ENCODE data around the gene CASP4.

DNA sequence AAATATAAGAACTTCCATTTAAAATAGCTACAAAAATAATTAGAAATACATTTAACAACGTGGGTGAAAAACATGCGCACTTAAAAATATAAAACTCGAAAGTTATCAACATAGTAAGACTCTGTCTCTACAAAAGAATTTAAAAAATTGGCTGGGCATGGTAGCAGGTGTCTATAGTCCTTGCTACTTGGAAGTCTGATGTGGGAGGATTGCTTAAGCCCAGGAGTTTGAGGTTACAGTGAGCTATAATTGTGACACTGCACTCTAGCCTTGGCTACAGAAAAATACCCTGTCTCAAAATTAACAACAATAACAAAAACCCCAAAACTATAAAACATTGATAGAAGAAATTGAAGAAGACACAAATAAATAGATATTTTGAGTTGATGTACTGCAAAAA is 56.3 kb downstream of the CASP4 start:
- TF ChIP-seq, protein P1, sequence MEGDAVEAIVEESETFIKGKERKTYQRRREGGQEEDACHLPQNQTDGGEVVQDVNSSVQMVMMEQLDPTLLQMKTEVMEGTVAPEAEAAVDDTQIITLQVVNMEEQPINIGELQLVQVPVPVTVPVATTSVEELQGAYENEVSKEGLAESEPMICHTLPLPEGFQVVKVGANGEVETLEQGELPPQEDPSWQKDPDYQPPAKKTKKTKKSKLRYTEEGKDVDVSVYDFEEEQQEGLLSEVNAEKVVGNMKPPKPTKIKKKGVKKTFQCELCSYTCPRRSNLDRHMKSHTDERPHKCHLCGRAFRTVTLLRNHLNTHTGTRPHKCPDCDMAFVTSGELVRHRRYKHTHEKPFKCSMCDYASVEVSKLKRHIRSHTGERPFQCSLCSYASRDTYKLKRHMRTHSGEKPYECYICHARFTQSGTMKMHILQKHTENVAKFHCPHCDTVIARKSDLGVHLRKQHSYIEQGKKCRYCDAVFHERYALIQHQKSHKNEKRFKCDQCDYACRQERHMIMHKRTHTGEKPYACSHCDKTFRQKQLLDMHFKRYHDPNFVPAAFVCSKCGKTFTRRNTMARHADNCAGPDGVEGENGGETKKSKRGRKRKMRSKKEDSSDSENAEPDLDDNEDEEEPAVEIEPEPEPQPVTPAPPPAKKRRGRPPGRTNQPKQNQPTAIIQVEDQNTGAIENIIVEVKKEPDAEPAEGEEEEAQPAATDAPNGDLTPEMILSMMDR (conservative IDR thresholded peaks at IDR 0.05; ENCODE audit: low read length) = no peak
- TF ChIP-seq EZH2phosphoT487 (IDR thresholded peaks at IDR 0.05; ENCODE audit: borderline replicate concordance) = no peak

All from Loucy (cell line).